ENCODE results near the gene CADM2. TPM values are rescaled to one million over a fixed set of nuclear protein-coding genes. Genes with fewer than 3 reads are reported as not detected.

Gene CADM2
- total and polyA plus RNA-seq, 2 experiments from 2014 or later, result 13.3 to 47.5 TPM

DNA sequence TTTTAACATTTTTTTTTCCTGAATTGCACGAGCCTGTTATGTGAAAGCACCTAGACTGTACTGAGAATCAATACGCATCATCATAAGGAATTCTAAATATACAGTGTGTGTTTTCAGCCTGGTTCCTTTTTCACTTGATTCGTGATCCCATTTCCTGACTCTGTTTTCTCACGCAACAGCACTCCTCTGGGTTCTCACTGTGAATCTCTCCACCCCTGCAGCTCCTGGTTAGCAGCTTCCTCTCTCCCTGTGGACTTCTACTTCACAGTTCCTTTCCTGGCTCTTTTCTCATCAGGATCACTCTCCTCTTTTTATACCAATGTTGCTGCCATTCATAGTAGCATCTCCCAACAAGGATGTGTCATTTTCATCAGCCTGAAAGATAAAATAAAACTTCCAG is 297.2 kb downstream of the CADM2 start (continued):
- TF ChIP-seq CTCF (conservative IDR thresholded peaks at IDR 0.05; ENCODE audit: low read depth in 2 of 2), result no peak

DNA sequence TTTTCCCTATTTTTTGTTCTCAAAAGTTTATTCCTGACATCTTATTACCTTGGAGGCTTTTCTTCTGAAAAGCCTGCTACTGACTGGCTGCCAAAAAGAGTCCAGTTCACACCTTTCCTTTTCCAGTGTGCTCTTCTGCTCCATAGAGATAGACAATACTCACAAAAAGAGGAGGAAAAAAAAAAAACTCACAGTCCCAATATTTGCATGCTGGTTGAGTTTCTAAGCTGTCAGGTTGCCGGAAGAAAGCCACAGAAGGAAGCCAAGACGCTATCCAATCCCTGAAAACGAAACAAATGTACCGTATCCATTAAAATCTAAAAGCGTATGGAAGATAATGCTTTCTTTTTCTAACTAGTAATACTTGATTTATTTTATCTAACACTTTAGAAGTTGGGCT is 299.5 kb downstream of the CADM2 start:
- Histone ChIP-seq H3K4me1 (ENCODE audit: insufficient read depth) (no peaks in the 10 kb centered on the region), H3K27me3 (ENCODE audit: insufficient read depth) (no peaks in the 10 kb centered on the region), H3K36me3 (ENCODE audit: insufficient read depth) (no peaks in the 10 kb centered on the region), H3K4me3 (no peak overlapping the region), H3K79me2 (replicated peaks; ENCODE audit: insufficient read depth) (no peaks in the 10 kb centered on the region), H3K4me2 (no peak overlapping the region), H3F3A (replicated peaks; ENCODE audit: low read depth) (no peaks in the 10 kb centered on the region), H3K9me2 (ENCODE audit: insufficient read depth) (no peaks in the 10 kb centered on the region), H4K20me1 (replicated peaks; ENCODE audit: insufficient read depth) (no peaks in the 10 kb centered on the region), H2AFZ (no peak overlapping the region), H3K27ac (ENCODE audit: low read depth) (no peak overlapping the region)
- Mint-ChIP-seq H3K27ac (no peak overlapping the region), H3K4me3 (no peak overlapping the region), H3K9me3 (no peaks in the 10 kb centered on the region), H3K36me3 (ENCODE audit: low read depth) (no peaks in the 10 kb centered on the region), H3K27me3 (ENCODE audit: insufficient read depth, low read depth, poor library complexity) (peaks cover 3% of the 10 kb centered on the region), H3K4me1 (peaks cover 19% of the 10 kb centered on the region)
- no peak for DNase-seq (ENCODE audit: low spot score)
- no peak for ATAC-seq
- TF ChIP-seq ZNF462 (CRISPR knock-in tag; IDR thresholded peaks at IDR 0.05), result no peak
- TF ChIP-seq ZNF114 (CRISPR knock-in tag; IDR thresholded peaks at IDR 0.05), result no peak
- no peak for TF ChIP-seq POLR2AphosphoS5 (IDR thresholded peaks at IDR 0.05; ENCODE audit: low read depth)
- no peak for TF ChIP-seq ZNF331 (CRISPR knock-in tag; IDR thresholded peaks at IDR 0.05; ENCODE audit: low read depth)
- no peak for TF ChIP-seq CTCF (conservative IDR thresholded peaks at IDR 0.05; ENCODE audit: low read depth in 2 of 2)
- TF ChIP-seq CREB1 (CRISPR knock-in tag; IDR thresholded peaks at IDR 0.05; ENCODE audit: low read depth), result no peak
- no peak for TF ChIP-seq EZH2 (IDR thresholded peaks at IDR 0.05; ENCODE audit: low read depth, unreplicated experiment)
- TF ChIP-seq STAT1 (IDR thresholded peaks at IDR 0.05; ENCODE audit: unreplicated experiment), result no peak
- no peak for TF ChIP-seq REST (IDR thresholded peaks at IDR 0.05; ENCODE audit: unreplicated experiment)
- TF ChIP-seq NANOG (IDR thresholded peaks at IDR 0.05; ENCODE audit: borderline replicate concordance), result no peak
- no peak for TF ChIP-seq ETS1 (IDR thresholded peaks at IDR 0.05)
